ENCODE measurements around the gene CAPNS2. TPM values are rescaled to one million over a fixed set of nuclear protein-coding genes. Genes with fewer than 3 reads are reported as not detected.

The CAPNS2 gene
- 0.30 TPM in 1 of 2 replicates, not detected in the other for total RNA-seq (2011; cell fraction: chromatin; rRNA removed; ENCODE audit: low replicate concordance)
- not detected in 2 replicates for total RNA-seq (2011; cell fraction: nucleolus; rRNA removed)
- total RNA-seq (2011; cell fraction: nucleoplasm; rRNA removed): 0.81 TPM in 1 of 2 replicates, not detected in the other
- total RNA-seq (2014; rRNA removed): not detected in 2 replicates
- 0.33 and 0.48 TPM in 2 replicates for total RNA-seq (2014; rRNA removed; fragmentation: Illumina TruSeq; extraction: Trizol)
- total RNA-seq (2015; rRNA removed; fragmentation: Illumina TruSeq; extraction: Trizol): 0.14 and 0.38 TPM in 2 replicates
- total RNA-seq (2021): 0.36 and 0.38 TPM in 2 replicates
- polyA plus RNA-seq (2011; rRNA removed): not detected in 2 replicates
- not detected in 2 replicates for polyA plus RNA-seq (2011; cell fraction: cytosol; rRNA removed)
- not detected in 2 replicates for polyA plus RNA-seq (2011; cell fraction: nucleus; rRNA removed)
- 0.08 and 0.10 TPM in 2 replicates for polyA plus RNA-seq (2012)
- 0.12 TPM in 1 of 2 replicates, not detected in the other for polyA plus RNA-seq (2014; fragmentation: Illumina TruSeq; extraction: Trizol)
- polyA plus RNA-seq (2014; fragmentation: Nextera tagmentation; extraction: Ambion mirVana): under 1 TPM; 0.24 to 0.65 TPM
- polyA plus RNA-seq (2014; rRNA removed): 0.12 TPM in 1 of 2 replicates, not detected in the other
- 0.28 TPM in 1 of 2 replicates, not detected in the other for polyA minus RNA-seq (2011; rRNA and poly(A)+ RNA removed)
- not detected in 2 replicates for polyA minus RNA-seq (2011; cell fraction: cytosol; rRNA and poly(A)+ RNA removed)
- 1.00 TPM in 1 of 2 replicates, not detected in the other for polyA minus RNA-seq (2011; cell fraction: nucleus; rRNA and poly(A)+ RNA removed)
- percentile 46 among the genes with signal in this experiment for Bru-seq, nascent RNA
- percentile 34 among the genes with signal in this experiment for BruChase-seq, experiment 1, labeled RNA remaining after a 2-hour chase
- BruChase-seq, experiment 2, labeled RNA remaining after a 6-hour chase: percentile 42 among the genes with signal in this experiment
- long read RNA-seq, experiment 1: 0 reads
- long read RNA-seq, experiment 2: 0 reads
- long read RNA-seq, experiment 3: 0 reads

GRCh38 chr16:55566432-55567175 is at the start of gene CAPNS2:
TSS of gene CAPNS2 (plus strand) at chr16:55566684. CDS start at chr16:55566757, 73 bp downstream.
- no peak within 1 kb of the TSS for H3K9ac ChIP-seq (ENCODE audit: insufficient read depth in 1 of 2, low read depth in 2 of 2, low read length in 2 of 2)
- H3K27me3 ChIP-seq (ENCODE audit: control insufficient read depth in 2 of 2, insufficient read depth in 2 of 2, low read length in 2 of 2): no peaks in the 10 kb centered on the region
- peak within 1 kb of the TSS; percentile 48 for H2AFZ ChIP-seq (ENCODE audit: low read depth, low read length)
- H4K20me1 ChIP-seq (replicated peaks; ENCODE audit: control insufficient read depth, insufficient read depth, low read length): no peaks in the 10 kb centered on the region
- no peak within 1 kb of the TSS for H3K4me3 ChIP-seq
- BruUV-seq (replicated peaks): no TSS peak
- H3K9me1 ChIP-seq (ENCODE audit: control insufficient read depth, insufficient read depth, low read length): no peaks in the 10 kb centered on the region
- H3K36me3 ChIP-seq (ENCODE audit: control insufficient read depth, insufficient read depth, low read length): no peaks in the 10 kb centered on the region
- H3K4me1 ChIP-seq (replicated peaks in 1 of 2; ENCODE audit: control insufficient read depth in 2 of 2, insufficient read depth in 2 of 2, low read length in 2 of 2): peaks cover 0 to 19% of the 10 kb centered on the region in 2 experiments; a peak in 3 of 5 replicates
- in situ Hi-C loops (cut with MboI) (no loop called here), intact Hi-C loops (cut with micrococcal nuclease) (no loop called here)
- POLR2A ChIA-PET: interaction anchor here (0.7 to 1.4 kb wide), 2 partner anchors 11 to 12 kb away, joined by 3 read pairs; no protein-coding TSS in a partner anchor
- WGBS (ENCODE audit: insufficient coverage, low coverage, missing lambda C conversion rate): 23% methylated on average over 9 of the region's 9 CpGs
- FAIRE-seq (no peak), ATAC-seq (peak; percentile 77), DNase-seq (ENCODE audit: extremely low read depth in 1 of 4, low spot score in 3 of 4) (peak in 1 of 4 experiments; percentile 33)
- H3K9me3 ChIP-seq (replicated peaks; ENCODE audit: control insufficient read depth, insufficient read depth, low read depth, low read length): no peaks in the 10 kb centered on the region
- no peaks in the 10 kb centered on the region for H3K79me2 ChIP-seq (ENCODE audit: control insufficient read depth, insufficient read depth, low read length)
- no peak for TF ChIP-seq ZNF384 (IDR thresholded peaks at IDR 0.05; ENCODE audit: low read depth, low read length)
- TF ChIP-seq JUND (IDR thresholded peaks at IDR 0.05; ENCODE audit: borderline replicate concordance, low read depth, low read length): no peak
- TF ChIP-seq JUND (tag; IDR thresholded peaks at IDR 0.05; ENCODE audit: borderline replicate concordance, low read depth, low read length): no peak
- H3K27ac ChIP-seq (ENCODE audit: extremely low read depth, low read depth, low read length): no peak within 1 kb of the TSS
- peak within 1 kb of the TSS; percentile 11; the same call in 1 of the 2 replicates for H3K4me2 ChIP-seq (ENCODE audit: insufficient read depth, low read length)
- CTCF ChIA-PET (ENCODE audit: low intra/inter-chr PET ratio): no interaction called here

All from K562 (cell line).